B cell (primary cell): ENCODE results near the gene KIF2A. TPM values are rescaled to one million over a fixed set of nuclear protein-coding genes. Genes with fewer than 3 reads are reported as not detected.

Source experiments
- ATAC-seq: fragments of 200-7000 bp; cut with Tn5 transposase; one replicate; pipeline ENCODE4 v1.10.0; 2021; ENCODE audit warnings: low read depth, mild to moderate bottlenecking, moderate number of reproducible peaks, moderate library complexity
- CTCF ChIA-PET: fragments of 350-600 bp; sonication (Branson Sonifier 250); formaldehyde crosslinking; loops from one replicate; lab custom pipeline; 2021; ENCODE audit warnings: antibody characterized with exemption, inconsistent platforms; lab: Charles Lee
- POLR2A ChIA-PET: fragments of 350-600 bp; sonication (Branson Sonifier 250); formaldehyde crosslinking; loops from one replicate; lab custom pipeline; 2021; ENCODE audit warnings: antibody characterized with exemption; lab: Charles Lee
- DNase-seq: peaks from one replicate; pipeline ENCODE4 v3.0.0; 2013
- H2AFZ ChIP-seq: 2 replicates; pipeline ENCODE4 v1.6.1; 2012; ENCODE audit warnings: mild to moderate bottlenecking, low read depth, low read length; ENCODE audit not compliant: insufficient read depth, poor library complexity, severe bottlenecking
- H3K27ac ChIP-seq, 2 donors: 1 replicate in 1 of 2; 2 replicates in 1 of 2; pipeline ENCODE4 v1.5.1; 2012 to 2013; ENCODE audit warnings: low read length in 2 of 2, mild to moderate bottlenecking in 2 of 2, moderate library complexity in 1 of 2
- H3K27me3 ChIP-seq, 4 experiments: fragments of 200-600 bp in 1 of 4; sonication (generic) in 1 of 4; replicated peaks in 1 of 4; 1 replicate in 2 of 4; 2 replicates in 2 of 4; pipeline versions ENCODE4 v1.6.1 to v1.7.0; 2013 to 2016; ENCODE audit warnings: low read length in 3 of 4, mild to moderate bottlenecking in 2 of 4, mixed read lengths in 1 of 4, moderate library complexity in 1 of 4; ENCODE audit not compliant: insufficient read depth in 4 of 4, control insufficient read depth in 3 of 4; ENCODE audit errors: control extremely low read depth in 1 of 4
- H3K36me3 ChIP-seq, 2 experiments: replicated peaks in 1 of 2; 1 replicate in 1 of 2; 2 replicates in 1 of 2; pipeline versions ENCODE4 v1.6.1 to v1.7.1; 2013; ENCODE audit warnings: low read length in 1 of 2; ENCODE audit not compliant: insufficient read depth in 2 of 2, control insufficient read depth in 1 of 2; ENCODE audit errors: control extremely low read depth in 1 of 2, extremely low read depth in 1 of 2
- H3K4me1 ChIP-seq, 2 donors: fragments of 200-600 bp in 1 of 2; sonication (generic) in 1 of 2; 1 replicate in 1 of 2; 2 replicates in 1 of 2; pipeline versions ENCODE4 v1.5.1 to v1.6.1; 2013 to 2017; ENCODE audit warnings: low read length in 2 of 2; ENCODE audit not compliant: control insufficient read depth in 2 of 2, insufficient read depth in 2 of 2
- H3K4me2 ChIP-seq: replicated peaks from 2 replicates; pipeline ENCODE3; 2012; ENCODE audit warnings: mild to moderate bottlenecking, low read depth, low read length; ENCODE audit not compliant: poor library complexity, severe bottlenecking
- H3K4me3 ChIP-seq, 5 experiments: fragments of 200-600 bp in 1 of 5; sonication (generic) in 1 of 5; 1 replicate in 3 of 5; 2 replicates in 2 of 5; pipeline versions ENCODE4 v1.5.1 to v1.7.0; 2011 to 2016; ENCODE audit warnings: low read length in 4 of 5, mild to moderate bottlenecking in 4 of 5, low read depth in 2 of 5, control low read depth in 1 of 5, moderate library complexity in 1 of 5; ENCODE audit not compliant: insufficient read depth in 1 of 5; ENCODE audit errors: control extremely low read depth in 1 of 5, extremely low read depth in 1 of 5
- H3K79me2 ChIP-seq: fragments of 200-600 bp; sonication (generic); one replicate; pipeline ENCODE4 v1.6.0; 2016; ENCODE audit warnings: low read length; ENCODE audit not compliant: control insufficient read depth, insufficient read depth
- H3K9ac ChIP-seq: fragments of 200-600 bp; sonication (generic); 2 replicates; pipeline ENCODE4 v1.6.1; 2017; ENCODE audit warnings: mild to moderate bottlenecking, low read length, moderate library complexity
- H3K9me3 ChIP-seq, 3 donors: one replicate each; pipeline versions ENCODE4 v1.6.1 to v1.7.1; 2013; ENCODE audit warnings: low read length in 2 of 3; ENCODE audit not compliant: control insufficient read depth in 2 of 3, insufficient read depth in 1 of 3; ENCODE audit errors: control extremely low read depth in 1 of 3
- H4K20me1 ChIP-seq: 2 replicates; pipeline ENCODE4 v1.6.0; 2012; ENCODE audit warnings: mild to moderate bottlenecking, low read length; ENCODE audit not compliant: insufficient read depth, control insufficient read depth, poor library complexity, severe bottlenecking
- H3K27ac Mint-ChIP-seq: one replicate; pipeline ENCODE4 v1.8.0; 2021; ENCODE audit warnings: mixed read lengths
- H3K27me3 Mint-ChIP-seq: one replicate; pipeline ENCODE4 v1.8.0; 2021; ENCODE audit warnings: mixed read lengths
- H3K4me1 Mint-ChIP-seq: one replicate; pipeline ENCODE4 v1.8.0; 2021; ENCODE audit warnings: mixed read lengths
- H3K4me3 Mint-ChIP-seq: one replicate; pipeline ENCODE4 v1.8.0; 2021; ENCODE audit warnings: mixed read lengths
- H3K9me3 Mint-ChIP-seq: one replicate; pipeline ENCODE4 v1.8.0; 2022; ENCODE audit warnings: mixed read lengths; ENCODE audit not compliant: insufficient read depth
- EZH2 ChIP-seq: IDR thresholded peaks from 2 replicates; pipeline ENCODE4 v1.6.1; 2012; ENCODE audit warnings: borderline replicate concordance, low read depth, mild to moderate bottlenecking, moderate library complexity, low read length; ENCODE audit not compliant: insufficient read depth, poor library complexity, severe bottlenecking
- whole genome bisulfite sequencing: methylation state at CpG from one replicate; pipeline ENCODE4 v1.1.5; 2013; ENCODE audit warnings: missing lambda C conversion rate; ENCODE audit not compliant: insufficient coverage; 5-methylcytosine and 5-hydroxymethylcytosine counted together
- intact Hi-C: fragments of 100-400 bp; cut with micrococcal nuclease; formaldehyde crosslinking; loops from one replicate; pipeline ENCODE4 v1.10.0; 2022
- polyA plus RNA-seq: library from polyadenylated mRNA; depleted of rRNA; stranded (reverse); fragments of >200 nt; gene quantifications from 2 replicates; pipeline ENCODE4 v1.2.3, GENCODE V29; 2012
- total RNA-seq, 2 donors: library from RNA; stranded (reverse); fragments of 120-200 nt in 1 of 2; gene quantifications; 1 replicate in 1 of 2; 2 replicates in 1 of 2; pipeline versions ENCODE4 v1.2.3 to v1.2.4, GENCODE V29; 2013 to 2022
- TF ChIP-seq, protein P1 (sequence below): fragments of 200-600 bp; IDR thresholded peaks from one replicate; pipeline ENCODE4 v1.8.0; 2022; ENCODE audit warnings: antibody characterized with exemption, mild to moderate bottlenecking

KIF2A gene
- total and polyA plus RNA-seq, 2 donors (not counting 1 experiment from before 2014, with no cell fraction given), result 12.9 to 59.0 TPM

- Mint-ChIP-seq H3K27ac (no peak overlapping the region), H3K27me3 (no peaks in the 10 kb centered on the region), H3K4me3 (no peak overlapping the region), H3K9me3 (no peaks in the 10 kb centered on the region), H3K4me1 (peaks cover 44% of the 10 kb centered on the region)
- Histone ChIP-seq H3K4me2 (no peak overlapping the region), H3K27me3 (no peaks in the 10 kb centered on the region), H3K79me2 (peaks cover 80% of the 10 kb centered on the region), H3K4me1 (peaks cover 10 to 16% of the 10 kb centered on the region in 2 donors), H2AFZ (no peak overlapping the region), H3K9ac (no peak overlapping the region), H3K27ac (no peak overlapping the region), H3K9me3 (no peaks in the 10 kb centered on the region), H3K4me3 (no peak overlapping the region), H4K20me1 (peaks cover 52% of the 10 kb centered on the region), H3K36me3 (peaks cover 2 to 10% of the 10 kb centered on the region in 2 experiments)
- DNase-seq (no peak), ATAC-seq (no peak)
- TF ChIP-seq, protein P1, sequence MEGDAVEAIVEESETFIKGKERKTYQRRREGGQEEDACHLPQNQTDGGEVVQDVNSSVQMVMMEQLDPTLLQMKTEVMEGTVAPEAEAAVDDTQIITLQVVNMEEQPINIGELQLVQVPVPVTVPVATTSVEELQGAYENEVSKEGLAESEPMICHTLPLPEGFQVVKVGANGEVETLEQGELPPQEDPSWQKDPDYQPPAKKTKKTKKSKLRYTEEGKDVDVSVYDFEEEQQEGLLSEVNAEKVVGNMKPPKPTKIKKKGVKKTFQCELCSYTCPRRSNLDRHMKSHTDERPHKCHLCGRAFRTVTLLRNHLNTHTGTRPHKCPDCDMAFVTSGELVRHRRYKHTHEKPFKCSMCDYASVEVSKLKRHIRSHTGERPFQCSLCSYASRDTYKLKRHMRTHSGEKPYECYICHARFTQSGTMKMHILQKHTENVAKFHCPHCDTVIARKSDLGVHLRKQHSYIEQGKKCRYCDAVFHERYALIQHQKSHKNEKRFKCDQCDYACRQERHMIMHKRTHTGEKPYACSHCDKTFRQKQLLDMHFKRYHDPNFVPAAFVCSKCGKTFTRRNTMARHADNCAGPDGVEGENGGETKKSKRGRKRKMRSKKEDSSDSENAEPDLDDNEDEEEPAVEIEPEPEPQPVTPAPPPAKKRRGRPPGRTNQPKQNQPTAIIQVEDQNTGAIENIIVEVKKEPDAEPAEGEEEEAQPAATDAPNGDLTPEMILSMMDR, result no peak
- no peak for TF ChIP-seq EZH2
- ChIA-PET POLR2A (no interaction called here), CTCF (interaction anchor here (1.0 kb wide), 1 partner anchor 109 kb away, joined by 3 read pairs; no protein-coding TSS in a partner anchor)
- intact Hi-C loops, result no loop called here
- WGBS, result 100% methylated on average over 2 of the region's 2 CpGs
These were observed 28.1 kb downstream of the KIF2A start for GRCh38 chr5:62334082-62334481.

GRCh38 chr5:62340392-62340791 is 34.4 kb downstream of the KIF2A start:
- peaks cover 16% of the 10 kb centered on the region for H4K20me1 ChIP-seq
- Mint-ChIP-seq H3K27me3 (no peaks in the 10 kb centered on the region), H3K4me3 (no peak overlapping the region), H3K27ac (no peak overlapping the region), H3K4me1 (peaks cover 37% of the 10 kb centered on the region), H3K9me3 (no peaks in the 10 kb centered on the region)
- no peaks in the 10 kb centered on the region for H3K9me3 ChIP-seq
- H3K9ac ChIP-seq, result no peak overlapping the region
- intact Hi-C loops, result no loop called here
- no peak overlapping the region for H3K4me3 ChIP-seq
- WGBS, result no CpG with 5 or more reads among the region's 1 CpG
- no peak for TF ChIP-seq EZH2
- TF ChIP-seq, protein P1, result peak; percentile 46
- ATAC-seq, result peak; percentile 33
- CTCF ChIA-PET, result interaction anchor here (1.1 to 1.9 kb wide), 2 partner anchors 10 to 35 kb away, joined by 3 to 4 read pairs; partner anchors contain the start of gene KIF2A
- no peaks in the 10 kb centered on the region for H3K36me3 ChIP-seq
- no peak overlapping the region for H3K4me2 ChIP-seq
- POLR2A ChIA-PET, result no interaction called here
- H3K27ac ChIP-seq, result no peak overlapping the region
- peaks cover 76% of the 10 kb centered on the region for H3K79me2 ChIP-seq
- peak; percentile 41 for DNase-seq
- peaks cover 11 to 16% of the 10 kb centered on the region in 2 donors for H3K4me1 ChIP-seq
- H2AFZ ChIP-seq, result no peak overlapping the region
- H3K27me3 ChIP-seq, result no peaks in the 10 kb centered on the region
